KMS-11 (cell line): ENCODE measurements around the gene MAIP1.

Experiments
- H2AFZ ChIP-seq: fragments of 200-600 bp; sonication (generic); 2 replicates; pipeline ENCODE4 v1.6.1; 2016; ENCODE audit warnings: antibody characterized with exemption, mixed run types, low read depth
- H3K27ac ChIP-seq: fragments of 200-600 bp; sonication (generic); 2 replicates; pipeline ENCODE4 v1.6.1; 2016; ENCODE audit warnings: mild to moderate bottlenecking, mixed run types
- H3K27me3 ChIP-seq: fragments of 200-600 bp; sonication (generic); 2 replicates; pipeline ENCODE4 v1.6.1; 2017; ENCODE audit warnings: mild to moderate bottlenecking, low read depth, mixed run types, moderate library complexity; ENCODE audit not compliant: insufficient read depth
- H3K36me3 ChIP-seq: fragments of 200-600 bp; sonication (generic); 2 replicates; pipeline ENCODE4 v1.6.1; 2017; ENCODE audit warnings: mild to moderate bottlenecking, mixed run types; ENCODE audit not compliant: insufficient read depth
- H3K4me1 ChIP-seq: fragments of 200-600 bp; sonication (generic); 2 replicates; pipeline ENCODE4 v1.6.1; 2016; ENCODE audit warnings: mild to moderate bottlenecking, low read depth, mixed run types; ENCODE audit not compliant: poor library complexity, severe bottlenecking
- H3K4me2 ChIP-seq: fragments of 200-600 bp; sonication (generic); 2 replicates; pipeline ENCODE4 v1.7.0; 2016; ENCODE audit warnings: mild to moderate bottlenecking, mixed run types
- H3K4me3 ChIP-seq: fragments of 200-600 bp; sonication (generic); IDR thresholded peaks from 2 replicates; pipeline ENCODE4 v1.6.1; 2017; ENCODE audit warnings: low read depth, low read length, mixed read lengths; ENCODE audit not compliant: insufficient read depth
- H3K79me2 ChIP-seq: fragments of 200-600 bp; sonication (generic); 2 replicates; pipeline ENCODE4 v1.6.1; 2016; ENCODE audit warnings: low read depth, mixed run types; ENCODE audit not compliant: insufficient read depth
- H3K9ac ChIP-seq: fragments of 200-600 bp; sonication (generic); 2 replicates; pipeline ENCODE4 v1.6.1; 2016; ENCODE audit warnings: mild to moderate bottlenecking, mixed run types
- H4K20me1 ChIP-seq: fragments of 200-600 bp; sonication (generic); 2 replicates; pipeline ENCODE4 v1.6.1; 2016; ENCODE audit warnings: mild to moderate bottlenecking, mixed run types; ENCODE audit not compliant: insufficient read depth
- TF ChIP-seq, protein P1 (sequence below): fragments of 200-600 bp; sonication (generic); conservative IDR thresholded peaks from 2 replicates; pipeline ENCODE4 v1.6.1; 2017; ENCODE audit warnings: low read depth, mild to moderate bottlenecking, antibody characterized with exemption, low read length, moderate library complexity, mixed read lengths

MAIP1 gene

GRCh38 chr2:199956062-199956380, 639 bp downstream of the MAIP1 start:
- peak overlapping the region; percentile 89 for H3K27ac ChIP-seq

DNA sequence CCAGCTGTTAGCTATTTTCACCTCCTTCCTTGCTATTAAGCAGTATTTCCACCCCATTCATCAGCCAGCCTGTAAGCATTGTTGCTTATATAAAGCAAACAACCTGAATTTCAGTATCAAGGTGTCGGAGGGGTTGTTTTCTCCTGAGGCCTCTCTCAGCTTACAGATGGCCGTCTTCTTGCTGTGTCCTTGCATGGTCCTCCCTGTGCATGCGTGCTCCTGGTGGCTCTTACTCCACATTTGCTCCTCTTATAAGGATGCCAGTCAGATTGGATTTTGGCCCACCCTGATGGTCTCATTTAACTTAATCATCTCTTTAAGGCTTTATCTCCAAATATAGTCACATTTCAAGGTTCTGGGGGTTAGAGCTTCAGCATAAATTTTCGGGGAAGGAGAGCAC, 2.6 kb downstream of the MAIP1 start:
- TF ChIP-seq, protein P1, sequence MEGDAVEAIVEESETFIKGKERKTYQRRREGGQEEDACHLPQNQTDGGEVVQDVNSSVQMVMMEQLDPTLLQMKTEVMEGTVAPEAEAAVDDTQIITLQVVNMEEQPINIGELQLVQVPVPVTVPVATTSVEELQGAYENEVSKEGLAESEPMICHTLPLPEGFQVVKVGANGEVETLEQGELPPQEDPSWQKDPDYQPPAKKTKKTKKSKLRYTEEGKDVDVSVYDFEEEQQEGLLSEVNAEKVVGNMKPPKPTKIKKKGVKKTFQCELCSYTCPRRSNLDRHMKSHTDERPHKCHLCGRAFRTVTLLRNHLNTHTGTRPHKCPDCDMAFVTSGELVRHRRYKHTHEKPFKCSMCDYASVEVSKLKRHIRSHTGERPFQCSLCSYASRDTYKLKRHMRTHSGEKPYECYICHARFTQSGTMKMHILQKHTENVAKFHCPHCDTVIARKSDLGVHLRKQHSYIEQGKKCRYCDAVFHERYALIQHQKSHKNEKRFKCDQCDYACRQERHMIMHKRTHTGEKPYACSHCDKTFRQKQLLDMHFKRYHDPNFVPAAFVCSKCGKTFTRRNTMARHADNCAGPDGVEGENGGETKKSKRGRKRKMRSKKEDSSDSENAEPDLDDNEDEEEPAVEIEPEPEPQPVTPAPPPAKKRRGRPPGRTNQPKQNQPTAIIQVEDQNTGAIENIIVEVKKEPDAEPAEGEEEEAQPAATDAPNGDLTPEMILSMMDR, result no peak
- H3K4me1 ChIP-seq, result peaks cover 40% of the 10 kb centered on the region
- H3K9ac ChIP-seq, result no peak overlapping the region
- peaks cover 57% of the 10 kb centered on the region for H3K79me2 ChIP-seq
- H4K20me1 ChIP-seq, result no peaks in the 10 kb centered on the region
- no peaks in the 10 kb centered on the region for H3K27me3 ChIP-seq
- no peak overlapping the region for H3K4me2 ChIP-seq
- H3K36me3 ChIP-seq, result peaks cover 18% of the 10 kb centered on the region; the same call in 1 of the 2 replicates
- no peak overlapping the region for H3K4me3 ChIP-seq
- no peak overlapping the region for H3K27ac ChIP-seq
- H2AFZ ChIP-seq, result no peak overlapping the region

More at GRCh38 chr2:199956062-199956380, 639 bp downstream of the MAIP1 start:
- Histone ChIP-seq H2AFZ (peak overlapping the region; percentile 82), H3K4me1 (peaks cover 41% of the 10 kb centered on the region), H3K36me3 (peaks cover 15% of the 10 kb centered on the region; the same call in 1 of the 2 replicates), H3K4me3 (peak overlapping the region; percentile 97), H3K9ac (peak overlapping the region; percentile 89), H3K79me2 (peaks cover 69% of the 10 kb centered on the region), H3K27me3 (no peaks in the 10 kb centered on the region), H3K4me2 (peak overlapping the region; percentile 72), H4K20me1 (no peaks in the 10 kb centered on the region)
- TF ChIP-seq, protein P1, result no peak

- no peaks in the 10 kb centered on the region for H4K20me1 ChIP-seq
- no peak overlapping the region for H3K9ac ChIP-seq
- H3K4me1 ChIP-seq, result peaks cover 17% of the 10 kb centered on the region
- no peak overlapping the region for H3K4me3 ChIP-seq
- no peak overlapping the region for H3K4me2 ChIP-seq
- TF ChIP-seq, protein P1, result no peak
- peaks cover 18% of the 10 kb centered on the region; the same call in 1 of the 2 replicates for H3K36me3 ChIP-seq
- peaks cover 18% of the 10 kb centered on the region for H3K79me2 ChIP-seq
- no peak overlapping the region for H3K27ac ChIP-seq
- no peaks in the 10 kb centered on the region for H3K27me3 ChIP-seq
- no peak overlapping the region for H2AFZ ChIP-seq
Measured at GRCh38 chr2:199962203-199962602, 6.8 kb downstream of the MAIP1 start.

GRCh38 chr2:199966405-199966804, 11.0 kb downstream of the MAIP1 start:
- no peak overlapping the region for H3K4me3 ChIP-seq
- no peaks in the 10 kb centered on the region for H4K20me1 ChIP-seq
- H3K36me3 ChIP-seq, result no peaks in the 10 kb centered on the region; the same call in 1 of the 2 replicates
- no peak overlapping the region for H2AFZ ChIP-seq
- no peak overlapping the region for H3K27ac ChIP-seq
- no peaks in the 10 kb centered on the region for H3K27me3 ChIP-seq
- no peaks in the 10 kb centered on the region for H3K79me2 ChIP-seq
- no peak overlapping the region for H3K4me2 ChIP-seq
- H3K9ac ChIP-seq, result no peak overlapping the region
- H3K4me1 ChIP-seq, result peaks cover 8% of the 10 kb centered on the region
- TF ChIP-seq, protein P1, result no peak

DNA sequence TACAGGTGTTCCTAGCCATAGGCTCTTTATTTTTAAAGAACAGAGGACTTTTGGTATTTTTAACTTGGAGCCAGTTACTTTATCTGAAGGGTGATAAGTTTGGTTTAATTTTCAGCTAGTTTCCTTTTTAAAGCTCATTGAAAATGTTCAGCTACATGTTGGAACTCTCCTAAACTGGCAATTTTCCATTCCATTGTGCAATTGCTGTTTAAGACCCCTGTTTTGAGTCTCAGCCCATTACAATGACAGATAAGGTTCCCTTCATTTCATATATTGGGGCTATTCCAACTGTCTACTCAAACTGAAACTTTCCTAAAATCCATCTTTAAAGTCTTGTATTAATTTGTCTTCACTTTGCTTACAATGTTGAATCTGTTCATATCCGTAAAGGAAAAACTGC, 11.6 kb downstream of the MAIP1 start:
- no peaks in the 10 kb centered on the region; the same call in 1 of the 2 replicates for H3K36me3 ChIP-seq
- TF ChIP-seq, protein P1, result no peak
- H3K9ac ChIP-seq, result no peak overlapping the region

More for the DNA sequence above, 11.6 kb downstream of the MAIP1 start:
- no peak overlapping the region for H3K27ac ChIP-seq
- no peaks in the 10 kb centered on the region for H4K20me1 ChIP-seq
- no peak overlapping the region for H2AFZ ChIP-seq
- H3K4me2 ChIP-seq, result no peak overlapping the region
- H3K79me2 ChIP-seq, result no peaks in the 10 kb centered on the region
- no peak overlapping the region for H3K4me3 ChIP-seq
- peaks cover 7% of the 10 kb centered on the region for H3K4me1 ChIP-seq
- H3K27me3 ChIP-seq, result no peaks in the 10 kb centered on the region
